ENCODE measurements around the gene TUNAR. TPM values are rescaled to one million over a fixed set of nuclear protein-coding genes. Genes with fewer than 3 reads are reported as not detected.

The TUNAR gene
- total and polyA plus RNA-seq, 2 experiments from 2014 or later: 23.1 to 56.2 TPM

- Histone ChIP-seq H3K79me2 (replicated peaks; ENCODE audit: insufficient read depth) (no peaks in the 10 kb centered on the region), H3F3A (replicated peaks; ENCODE audit: low read depth) (no peaks in the 10 kb centered on the region), H3K27me3 (ENCODE audit: insufficient read depth) (no peaks in the 10 kb centered on the region), H3K4me1 (ENCODE audit: insufficient read depth) (no peaks in the 10 kb centered on the region), H3K9me2 (ENCODE audit: insufficient read depth) (peaks cover 12% of the 10 kb centered on the region), H4K20me1 (replicated peaks; ENCODE audit: insufficient read depth) (no peaks in the 10 kb centered on the region), H2AFZ (no peak overlapping the region), H3K4me3 (no peak overlapping the region), H3K4me2 (no peak overlapping the region), H3K27ac (ENCODE audit: low read depth) (no peak overlapping the region), H3K36me3 (ENCODE audit: insufficient read depth) (no peaks in the 10 kb centered on the region)
- ATAC-seq: no peak
- H3K4me3 Mint-ChIP-seq: no peak overlapping the region
- TF ChIP-seq EZH2phosphoT487 (IDR thresholded peaks at IDR 0.05; ENCODE audit: unreplicated experiment) (no peak), ZNF114 (CRISPR knock-in tag; IDR thresholded peaks at IDR 0.05) (no peak), STAT1 (IDR thresholded peaks at IDR 0.05; ENCODE audit: unreplicated experiment) (no peak), POLR2AphosphoS5 (IDR thresholded peaks at IDR 0.05; ENCODE audit: low read depth) (no peak), ETS1 (IDR thresholded peaks at IDR 0.05) (no peak), JUNB (IDR thresholded peaks at IDR 0.05; ENCODE audit: unreplicated experiment) (no peak), NANOG (IDR thresholded peaks at IDR 0.05; ENCODE audit: borderline replicate concordance) (no peak), CREB1 (CRISPR knock-in tag; IDR thresholded peaks at IDR 0.05; ENCODE audit: low read depth) (no peak), CTCF (conservative IDR thresholded peaks at IDR 0.05; ENCODE audit: low read depth in 2 of 2) (no peak), ZNF462 (CRISPR knock-in tag; IDR thresholded peaks at IDR 0.05) (no peak), REST (IDR thresholded peaks at IDR 0.05; ENCODE audit: unreplicated experiment) (no peak), ZNF331 (CRISPR knock-in tag; IDR thresholded peaks at IDR 0.05; ENCODE audit: low read depth) (no peak), EZH2 (IDR thresholded peaks at IDR 0.05; ENCODE audit: low read depth, unreplicated experiment) (no peak)
- H3K4me1 Mint-ChIP-seq: no peaks in the 10 kb centered on the region
- no peak for DNase-seq (ENCODE audit: low spot score)
- peaks cover 2% of the 10 kb centered on the region for H3K27me3 Mint-ChIP-seq (ENCODE audit: insufficient read depth, low read depth, poor library complexity)
- H3K27ac Mint-ChIP-seq: no peak overlapping the region
- H3K36me3 Mint-ChIP-seq (ENCODE audit: low read depth): no peaks in the 10 kb centered on the region
- no peaks in the 10 kb centered on the region; the same call in 2 of the 3 replicates for H3K9me3 Mint-ChIP-seq
Measured at GRCh38 chr14:95863295-95863694, 13.3 kb upstream of the TUNAR start.
